ENCODE measurements around the gene HYLS1.
A peak's percentile ranks its signal among the peaks of the same experiment; 100 is the strongest.
"Not testable (repeated sequence)": the region's sequence is repeated elsewhere in the genome, so short reads cannot be mapped to it uniquely, and the experiment has no call there.

HYLS1 gene

DNA sequence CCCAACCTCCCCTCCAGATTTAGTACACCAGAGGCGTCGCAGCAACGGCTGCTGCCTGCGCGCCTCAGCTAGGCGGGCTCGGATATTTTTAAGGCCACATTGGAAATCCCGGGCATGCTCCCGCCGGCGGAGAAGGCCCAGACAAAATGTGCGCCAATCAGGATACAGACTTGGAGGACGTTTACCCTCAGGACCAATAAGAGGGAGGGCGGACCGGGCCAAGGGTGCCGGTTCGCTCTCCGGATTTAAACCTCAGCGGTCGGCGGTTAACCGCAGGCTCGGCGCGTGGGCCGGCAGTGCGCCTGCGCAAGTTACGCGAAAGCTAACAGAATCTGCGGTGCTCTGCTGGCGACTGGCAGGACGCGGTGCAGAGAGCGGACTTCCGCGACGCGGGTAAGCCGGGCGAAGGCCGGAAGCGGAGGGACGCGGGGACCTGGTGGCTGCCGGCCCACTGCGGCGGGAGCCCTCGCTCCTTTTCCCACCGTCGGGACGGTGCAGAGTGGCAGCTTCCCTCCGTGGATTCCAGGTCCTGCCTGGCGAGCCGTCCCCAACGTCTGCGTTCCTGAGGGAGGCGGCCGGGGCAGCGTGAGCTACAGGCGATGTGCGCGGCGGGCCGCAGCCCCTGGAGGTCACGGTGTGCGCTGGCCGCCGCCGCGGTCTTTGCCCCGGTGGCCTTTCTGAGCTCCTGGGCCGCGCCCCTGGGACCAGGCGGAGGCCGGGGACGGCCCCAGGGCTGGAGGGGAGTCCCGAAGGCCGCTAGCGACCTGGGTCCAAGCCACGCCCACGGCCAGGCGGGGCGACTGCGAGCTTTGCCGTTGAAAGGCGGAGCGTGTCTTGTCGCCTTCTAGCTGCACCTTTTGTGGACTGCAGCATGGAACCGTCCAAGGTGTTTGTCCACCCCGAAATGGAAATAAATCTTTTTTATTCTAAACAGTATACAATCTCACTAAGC, at the start of gene HYLS1:
HYLS1 (plus strand) TSS at position 296 of the 952 bp plus-strand sequence. CDS start 11,701 bp downstream, outside the sequence.
- Histone ChIP-seq H3K27ac (ENCODE audit: low read depth, low read length) (peak within 1 kb of the TSS; percentile 81), H3K9me3 (ENCODE audit: control insufficient read depth, insufficient read depth, low read length) (no peaks in the 10 kb centered on the region; the same call in 1 of the 2 replicates), H3K4me1 (ENCODE audit: control insufficient read depth, insufficient read depth, low read length) (no peaks in the 10 kb centered on the region), H3K27me3 (ENCODE audit: control insufficient read depth, insufficient read depth, low read length) (0 out of 2 replicates have a peak, but pooled peaks cover 3% of the 10 kb centered on the region), H3K4me3 (ENCODE audit: low read depth, low read length) (peak within 1 kb of the TSS; percentile 88), H3K9ac (ENCODE audit: low read depth, low read length) (peak within 1 kb of the TSS; percentile 86), H3K36me3 (ENCODE audit: control insufficient read depth, insufficient read depth, low read length) (peaks cover 17% of the 10 kb centered on the region)

GRCh38 chr11:125842321-125842948, 45.0 kb upstream of the HYLS1 start:
- H3K36me3 ChIP-seq (ENCODE audit: control insufficient read depth, insufficient read depth, low read length), result no peaks in the 10 kb centered on the region
- no peaks in the 10 kb centered on the region for H3K27me3 ChIP-seq (ENCODE audit: control insufficient read depth, insufficient read depth, low read length)
- peaks cover 7% of the 10 kb centered on the region; the same call in 1 of the 2 replicates for H3K9me3 ChIP-seq (ENCODE audit: control insufficient read depth, insufficient read depth, low read length)

GRCh38 chr11:125846188-125846587, 41.3 kb upstream of the HYLS1 start:
- Histone ChIP-seq H3K4me1 (ENCODE audit: control insufficient read depth, insufficient read depth, low read length) (peaks cover 4% of the 10 kb centered on the region; the same call in 1 of the 2 replicates), H3K27me3 (ENCODE audit: control insufficient read depth, insufficient read depth, low read length) (no peaks in the 10 kb centered on the region), H3K9me3 (ENCODE audit: control insufficient read depth, insufficient read depth, low read length) (peaks cover 7% of the 10 kb centered on the region; the same call in 1 of the 2 replicates), H3K27ac (ENCODE audit: low read depth, low read length) (no peak overlapping the region), H3K36me3 (ENCODE audit: control insufficient read depth, insufficient read depth, low read length) (no peaks in the 10 kb centered on the region), H3K9ac (ENCODE audit: low read depth, low read length) (no peak overlapping the region), H3K4me3 (ENCODE audit: low read depth, low read length) (no peak overlapping the region)

More at GRCh38 chr11:125842321-125842948, 45.0 kb upstream of the HYLS1 start:
- H3K9ac ChIP-seq (ENCODE audit: low read depth, low read length), result no peak overlapping the region
- H3K4me1 ChIP-seq (ENCODE audit: control insufficient read depth, insufficient read depth, low read length), result peaks cover 4% of the 10 kb centered on the region; the same call in 1 of the 2 replicates
- H3K4me3 ChIP-seq (ENCODE audit: low read depth, low read length), result no peak overlapping the region
- H3K27ac ChIP-seq (ENCODE audit: low read depth, low read length), result no peak overlapping the region

- not testable (repeated sequence) for H3K9me3 ChIP-seq (ENCODE audit: control insufficient read depth, insufficient read depth, low read length); H3K27me3 ChIP-seq (ENCODE audit: control insufficient read depth, insufficient read depth, low read length); H3K36me3 ChIP-seq (ENCODE audit: control insufficient read depth, insufficient read depth, low read length); H3K9ac ChIP-seq (ENCODE audit: low read depth, low read length); H3K27ac ChIP-seq (ENCODE audit: low read depth, low read length); H3K4me3 ChIP-seq (ENCODE audit: low read depth, low read length); H3K4me1 ChIP-seq (ENCODE audit: control insufficient read depth, insufficient read depth, low read length)
Measured at GRCh38 chr11:125857670-125858069, 29.8 kb upstream of the HYLS1 start.

DNA sequence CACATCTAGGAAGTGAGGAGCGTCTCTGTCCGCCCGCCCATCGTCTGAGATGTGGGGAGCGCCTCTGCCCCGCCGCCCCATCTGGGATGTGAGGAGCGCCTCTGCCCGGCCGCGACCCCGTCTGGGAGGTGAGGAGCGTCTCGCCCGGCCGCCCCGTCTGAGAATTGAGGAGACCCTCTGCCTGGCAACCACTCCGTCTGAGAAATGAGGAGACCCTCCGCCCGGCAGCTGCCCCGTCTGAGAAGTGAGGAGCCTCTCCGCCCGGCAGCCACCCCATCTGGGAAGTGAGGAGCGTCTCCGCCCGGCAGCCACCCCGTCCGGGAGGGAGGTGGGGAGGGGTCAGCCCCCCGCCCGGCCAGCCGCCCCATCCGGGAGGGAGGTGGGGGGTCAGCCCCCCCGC, 24.7 kb upstream of the HYLS1 start:
- not testable (repeated sequence) for H3K27me3 ChIP-seq (ENCODE audit: control insufficient read depth, insufficient read depth, low read length); H3K4me1 ChIP-seq (ENCODE audit: control insufficient read depth, insufficient read depth, low read length); H3K4me3 ChIP-seq (ENCODE audit: low read depth, low read length); H3K36me3 ChIP-seq (ENCODE audit: control insufficient read depth, insufficient read depth, low read length); H3K9ac ChIP-seq (ENCODE audit: low read depth, low read length); H3K9me3 ChIP-seq (ENCODE audit: control insufficient read depth, insufficient read depth, low read length); H3K27ac ChIP-seq (ENCODE audit: low read depth, low read length)

GRCh38 chr11:125865354-125865753, 22.1 kb upstream of the HYLS1 start:
- not testable (repeated sequence) for H3K36me3 ChIP-seq (ENCODE audit: control insufficient read depth, insufficient read depth, low read length); H3K4me3 ChIP-seq (ENCODE audit: low read depth, low read length); H3K27me3 ChIP-seq (ENCODE audit: control insufficient read depth, insufficient read depth, low read length); H3K9me3 ChIP-seq (ENCODE audit: control insufficient read depth, insufficient read depth, low read length); H3K4me1 ChIP-seq (ENCODE audit: control insufficient read depth, insufficient read depth, low read length); H3K9ac ChIP-seq (ENCODE audit: low read depth, low read length); H3K27ac ChIP-seq (ENCODE audit: low read depth, low read length)

DNA sequence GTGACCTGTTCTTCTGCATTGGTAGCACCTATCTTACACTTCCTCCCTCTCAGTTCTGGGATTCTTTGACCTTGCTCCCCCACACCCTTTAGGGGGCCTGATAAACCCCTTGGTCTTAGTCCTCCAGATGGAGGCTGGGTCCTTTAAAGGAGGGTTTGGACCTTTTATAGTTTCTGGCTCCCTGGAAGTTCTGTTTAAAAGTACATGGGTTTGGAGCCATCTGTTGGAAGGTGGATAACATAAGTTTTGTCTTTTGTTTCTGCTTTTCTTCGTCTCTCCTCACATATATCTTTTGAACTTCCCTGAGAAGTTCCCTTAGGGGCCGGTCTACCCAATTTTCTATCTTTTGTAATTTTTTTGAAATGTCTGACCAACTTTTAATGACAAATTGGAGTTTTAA, 17.9 kb upstream of the HYLS1 start:
- Histone ChIP-seq H3K27ac (ENCODE audit: low read depth, low read length) (no peak overlapping the region), H3K4me3 (ENCODE audit: low read depth, low read length) (no peak overlapping the region), H3K9ac (ENCODE audit: low read depth, low read length) (no peak overlapping the region), H3K9me3 (ENCODE audit: control insufficient read depth, insufficient read depth, low read length) (peaks cover 10% of the 10 kb centered on the region; the same call in 1 of the 2 replicates), H3K4me1 (ENCODE audit: control insufficient read depth, insufficient read depth, low read length) (no peaks in the 10 kb centered on the region), H3K36me3 (ENCODE audit: control insufficient read depth, insufficient read depth, low read length) (no peaks in the 10 kb centered on the region), H3K27me3 (ENCODE audit: control insufficient read depth, insufficient read depth, low read length) (no peaks in the 10 kb centered on the region)

DNA sequence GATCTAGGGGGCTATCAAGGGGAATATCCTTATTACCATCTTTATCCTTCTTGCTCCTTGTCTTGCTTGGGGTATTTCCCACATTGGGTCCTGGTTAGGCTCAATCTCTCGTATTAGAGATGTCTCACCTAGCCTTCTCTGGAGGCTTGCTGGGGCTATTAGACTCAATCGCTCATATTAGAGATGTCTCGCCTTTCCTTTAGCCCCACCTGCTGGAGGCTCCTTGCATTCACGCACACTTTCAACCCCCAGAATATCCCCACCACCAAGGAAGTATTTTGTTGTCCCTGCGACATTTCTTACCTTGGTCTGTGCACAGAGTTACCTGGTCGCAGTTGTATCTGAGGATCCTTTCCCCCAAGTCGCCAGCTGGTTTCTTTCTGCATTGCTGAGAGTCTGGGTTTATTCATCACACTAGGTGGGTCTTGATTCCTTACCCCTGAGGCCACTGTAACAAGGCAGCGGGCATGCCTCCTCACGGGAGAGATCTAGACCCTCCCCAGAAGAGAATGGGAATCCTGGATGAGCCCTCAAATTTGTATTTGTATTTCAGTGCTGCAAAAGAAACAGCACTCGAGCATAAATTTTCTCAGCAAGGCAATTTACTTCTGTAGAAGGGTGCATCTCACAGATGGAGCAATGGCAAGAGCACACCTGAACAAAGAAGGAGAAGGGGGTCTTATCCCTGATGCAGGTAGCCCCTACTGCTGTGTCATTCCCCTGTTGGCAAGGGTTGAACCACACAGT, 15.9 kb upstream of the HYLS1 start:
- Histone ChIP-seq H3K4me1 (ENCODE audit: control insufficient read depth, insufficient read depth, low read length) (no peaks in the 10 kb centered on the region), H3K36me3 (ENCODE audit: control insufficient read depth, insufficient read depth, low read length) (no peaks in the 10 kb centered on the region), H3K27me3 (ENCODE audit: control insufficient read depth, insufficient read depth, low read length) (no peaks in the 10 kb centered on the region), H3K9ac (ENCODE audit: low read depth, low read length) (no peak overlapping the region), H3K4me3 (ENCODE audit: low read depth, low read length) (no peak overlapping the region), H3K27ac (ENCODE audit: low read depth, low read length) (no peak overlapping the region), H3K9me3 (ENCODE audit: control insufficient read depth, insufficient read depth, low read length) (peaks cover 10% of the 10 kb centered on the region; the same call in 1 of the 2 replicates)

- H3K27ac ChIP-seq (ENCODE audit: low read depth, low read length), result no peak overlapping the region
- H3K27me3 ChIP-seq (ENCODE audit: control insufficient read depth, insufficient read depth, low read length), result no peaks in the 10 kb centered on the region
- H3K9me3 ChIP-seq (ENCODE audit: control insufficient read depth, insufficient read depth, low read length), result peaks cover 10% of the 10 kb centered on the region; the same call in 1 of the 2 replicates
- no peak overlapping the region for H3K9ac ChIP-seq (ENCODE audit: low read depth, low read length)
- H3K4me1 ChIP-seq (ENCODE audit: control insufficient read depth, insufficient read depth, low read length), result no peaks in the 10 kb centered on the region
- no peak overlapping the region for H3K4me3 ChIP-seq (ENCODE audit: low read depth, low read length)
- no peaks in the 10 kb centered on the region for H3K36me3 ChIP-seq (ENCODE audit: control insufficient read depth, insufficient read depth, low read length)
Measured at GRCh38 chr11:125872138-125872491, 15.4 kb upstream of the HYLS1 start.

- H3K4me3 ChIP-seq (ENCODE audit: low read depth, low read length), result no peak overlapping the region
- no peaks in the 10 kb centered on the region for H3K36me3 ChIP-seq (ENCODE audit: control insufficient read depth, insufficient read depth, low read length)
- no peak overlapping the region for H3K27ac ChIP-seq (ENCODE audit: low read depth, low read length)
- no peaks in the 10 kb centered on the region; the same call in 1 of the 2 replicates for H3K27me3 ChIP-seq (ENCODE audit: control insufficient read depth, insufficient read depth, low read length)
- no peak overlapping the region for H3K9ac ChIP-seq (ENCODE audit: low read depth, low read length)
- H3K4me1 ChIP-seq (ENCODE audit: control insufficient read depth, insufficient read depth, low read length), result no peaks in the 10 kb centered on the region
- peaks cover 10% of the 10 kb centered on the region; the same call in 1 of the 2 replicates for H3K9me3 ChIP-seq (ENCODE audit: control insufficient read depth, insufficient read depth, low read length)
Measured at GRCh38 chr11:125873881-125874555, 13.4 kb upstream of the HYLS1 start.

Measured in HUES48 (cell line).